Measurements from ENCODE around the gene KDM4C.

DNA sequence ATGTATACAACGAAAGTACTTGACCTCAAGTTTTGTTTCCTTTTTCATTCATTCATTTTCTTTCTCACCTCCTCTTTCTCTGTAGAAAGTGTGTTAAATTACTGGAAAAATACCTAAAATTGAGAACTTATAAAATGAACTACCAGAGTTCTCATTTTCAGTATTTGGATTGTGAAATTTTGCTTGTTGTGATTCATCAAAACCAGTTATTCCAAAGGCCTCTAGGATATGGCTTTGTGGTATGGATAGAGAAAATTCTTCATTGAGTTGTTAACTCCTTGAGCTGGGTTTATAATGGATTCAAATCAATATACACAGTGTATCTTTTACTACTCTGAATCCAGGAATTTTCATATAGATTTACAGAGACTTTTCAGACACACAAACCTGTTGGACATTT, 287.6 kb downstream of the KDM4C start:
- TF ChIP-seq, protein P1, sequence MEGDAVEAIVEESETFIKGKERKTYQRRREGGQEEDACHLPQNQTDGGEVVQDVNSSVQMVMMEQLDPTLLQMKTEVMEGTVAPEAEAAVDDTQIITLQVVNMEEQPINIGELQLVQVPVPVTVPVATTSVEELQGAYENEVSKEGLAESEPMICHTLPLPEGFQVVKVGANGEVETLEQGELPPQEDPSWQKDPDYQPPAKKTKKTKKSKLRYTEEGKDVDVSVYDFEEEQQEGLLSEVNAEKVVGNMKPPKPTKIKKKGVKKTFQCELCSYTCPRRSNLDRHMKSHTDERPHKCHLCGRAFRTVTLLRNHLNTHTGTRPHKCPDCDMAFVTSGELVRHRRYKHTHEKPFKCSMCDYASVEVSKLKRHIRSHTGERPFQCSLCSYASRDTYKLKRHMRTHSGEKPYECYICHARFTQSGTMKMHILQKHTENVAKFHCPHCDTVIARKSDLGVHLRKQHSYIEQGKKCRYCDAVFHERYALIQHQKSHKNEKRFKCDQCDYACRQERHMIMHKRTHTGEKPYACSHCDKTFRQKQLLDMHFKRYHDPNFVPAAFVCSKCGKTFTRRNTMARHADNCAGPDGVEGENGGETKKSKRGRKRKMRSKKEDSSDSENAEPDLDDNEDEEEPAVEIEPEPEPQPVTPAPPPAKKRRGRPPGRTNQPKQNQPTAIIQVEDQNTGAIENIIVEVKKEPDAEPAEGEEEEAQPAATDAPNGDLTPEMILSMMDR (IDR thresholded peaks at IDR 0.05 in 8 of 11, conservative IDR thresholded peaks at IDR 0.05 in 3 of 11), result no peak
- TF ChIP-seq POLR2A (IDR thresholded peaks at IDR 0.05) (no peak), POLR2AphosphoS5 (IDR thresholded peaks at IDR 0.05) (no peak)
